Inferior parietal cortex (tissue), 1 donor: ENCODE results near the gene OR6T1.

Experiments
- DNase-seq: peaks from one replicate; pipeline ENCODE4 v3.0.0-alpha.2; 2016; ENCODE audit errors: extremely low spot score

The OR6T1 gene

GRCh38 chr11:123943738-123944137 is at the start of gene OR6T1:
Gene OR6T1, minus strand, starts transcription at chr11:123943838. Its CDS starts 0 bp downstream, at chr11:123943838.
- no peak for DNase-seq

GRCh38 chr11:123979311-123979710 is 35.7 kb upstream of the OR6T1 start:
- DNase-seq: no peak

- DNase-seq: no peak
Observed at GRCh38 chr11:123977731-123978347, 34.2 kb upstream of the OR6T1 start, which contains the start of gene OR10S1. Gene OR10S1, minus strand, starts transcription at chr11:123977781. Its CDS starts 117 bp downstream, at chr11:123977664.

GRCh38 chr11:123976770-123977560 is 33.3 kb upstream of the OR6T1 start:
- DNase-seq: no peak

GRCh38 chr11:123973816-123974215 is 30.2 kb upstream of the OR6T1 start:
- no peak for DNase-seq

GRCh38 chr11:123956752-123957151 is 13.1 kb upstream of the OR6T1 start:
- DNase-seq: no peak

- no peak for DNase-seq
Observed at GRCh38 chr11:123945132-123945531, 1.5 kb upstream of the OR6T1 start.

- no peak for DNase-seq
Observed at GRCh38 chr11:123942413-123942812, 1.2 kb downstream of the OR6T1 start.

- DNase-seq: no peak
Observed at GRCh38 chr11:123939317-123939716, 4.3 kb downstream of the OR6T1 start, which contains the start of gene OR4D5. Gene OR4D5, plus strand, starts transcription at chr11:123939617. Its CDS starts 0 bp downstream, at chr11:123939617.

GRCh38 chr11:123924027-123924426 is 19.6 kb downstream of the OR6T1 start:
- no peak for DNase-seq

GRCh38 chr11:123920943-123921342 is 22.7 kb downstream of the OR6T1 start:
- DNase-seq: no peak

- DNase-seq: peak; percentile 17
Observed at GRCh38 chr11:123905826-123906225, 37.8 kb downstream of the OR6T1 start.

GRCh38 chr11:123904932-123905331 is 38.7 kb downstream of the OR6T1 start:
- DNase-seq: no peak

GRCh38 chr11:123903932-123904331 is 39.7 kb downstream of the OR6T1 start:
- DNase-seq: no peak

- no peak for DNase-seq
Observed at GRCh38 chr11:123901867-123902266, 41.8 kb downstream of the OR6T1 start, which contains the start of gene OR8D4. Gene OR8D4, plus strand, starts transcription at chr11:123902167. Its CDS starts 4,265 bp downstream, at chr11:123906432.

GRCh38 chr11:123899792-123900191 is 43.8 kb downstream of the OR6T1 start:
- DNase-seq: no peak
